K562 (cell line): ENCODE measurements around the gene F13A1. TPM values are rescaled to one million over a fixed set of nuclear protein-coding genes. Genes with fewer than 3 reads are reported as not detected.

Experiments used
- ATAC-seq: fragments of 200-7000 bp; cut with Tn5 transposase; 3 replicates; pipeline ENCODE4 v1.9.1; 2020; ENCODE audit warnings: moderate library complexity
- BruUV-seq: library from RNA; stranded (reverse); fragments of 400-500 nt; replicated peaks from 2 replicates; lab custom pipeline; 2021; lab: Mats Ljungman, UMichigan
- CTCF ChIA-PET: fragments of 300-600 bp; formaldehyde crosslinking; extraction: SDS; loops from one replicate; lab custom pipeline; 2021; ENCODE audit warnings: low intra/inter-chr PET ratio; lab: Yijun Ruan, JAX
- POLR2A ChIA-PET: fragments of 300-600, 350-650 bp; sonication (Branson Sonifier 250); formaldehyde crosslinking; extraction: SDS; loops from one replicate; lab custom pipeline; 2021; ENCODE audit warnings: antibody characterized with exemption, inconsistent platforms; lab: Yijun Ruan, JAX
- DNase-seq, 4 experiments: peaks; one replicate each; pipeline versions ENCODE4 v3.0.0 to v3.0.0-alpha.2; 2011 to 2018; ENCODE audit warnings: low spot score in 3 of 4, mixed read lengths in 3 of 4; ENCODE audit errors: extremely low read depth in 1 of 4
- FAIRE-seq: peaks from 2 replicates; lab custom pipeline; 2011; peaks lifted over from hg19 to GRCh38; lab: Jason Lieb, UNC
- H2AFZ ChIP-seq: 2 replicates; pipeline ENCODE4 v1.6.0; 2011; ENCODE audit warnings: low read depth, low read length, control low read depth, inconsistent platforms
- H3K27ac ChIP-seq: fragments of 200-600 bp; 3 replicates; pipeline ENCODE4 v1.8.0; 2011; ENCODE audit warnings: low read depth, mild to moderate bottlenecking, control low read depth, inconsistent platforms, low read length, moderate library complexity, mixed read lengths; ENCODE audit errors: extremely low read depth
- H3K27me3 ChIP-seq, 2 experiments: fragments of 300-600 bp in 1 of 2; 2 replicates in 1 of 2; 3 replicates in 1 of 2; pipeline versions ENCODE4 v1.6.0 to v1.8.0; 2011; ENCODE audit warnings: inconsistent platforms in 2 of 2, low read length in 2 of 2, mild to moderate bottlenecking in 1 of 2, mixed read lengths in 1 of 2, moderate library complexity in 1 of 2; ENCODE audit not compliant: control insufficient read depth in 2 of 2, insufficient read depth in 2 of 2
- H3K36me3 ChIP-seq: fragments of 300-600 bp; 3 replicates; pipeline ENCODE4 v1.8.0; 2011; ENCODE audit warnings: mild to moderate bottlenecking, low read length, inconsistent platforms; ENCODE audit not compliant: control insufficient read depth, insufficient read depth
- H3K4me1 ChIP-seq, 2 experiments: fragments of 200-600 bp in 1 of 2; replicated peaks in 1 of 2; 2 replicates in 1 of 2; 3 replicates in 1 of 2; pipeline versions ENCODE4 v1.5.1 to v1.8.0; 2011; ENCODE audit warnings: inconsistent platforms in 2 of 2, low read length in 2 of 2, mild to moderate bottlenecking in 1 of 2, mixed read lengths in 1 of 2, moderate library complexity in 1 of 2; ENCODE audit not compliant: control insufficient read depth in 2 of 2, insufficient read depth in 2 of 2
- H3K4me2 ChIP-seq: 2 replicates; pipeline ENCODE4 v1.6.1; 2011; ENCODE audit warnings: low read length, control low read depth, inconsistent platforms, mixed read lengths; ENCODE audit not compliant: insufficient read depth
- H3K4me3 ChIP-seq: fragments of 200-600 bp; sonication (generic), shearing (Covaris generic); 2 replicates; pipeline ENCODE4 v1.5.1; 2016; ENCODE audit warnings: control low read depth, inconsistent platforms
- H3K79me2 ChIP-seq: fragments of 200-600 bp; 3 replicates; pipeline ENCODE4 v1.8.0; 2011; ENCODE audit warnings: low read length, inconsistent platforms; ENCODE audit not compliant: control insufficient read depth, insufficient read depth
- H3K9ac ChIP-seq, 2 experiments: 2 replicates each; pipeline versions ENCODE4 v1.6.0 to v1.6.1; 2011; ENCODE audit warnings: low read depth in 2 of 2, low read length in 2 of 2, control low read depth in 1 of 2, inconsistent platforms in 1 of 2, mild to moderate bottlenecking in 1 of 2, mixed read lengths in 1 of 2; ENCODE audit not compliant: insufficient read depth in 1 of 2
- H3K9me1 ChIP-seq: one replicate; pipeline ENCODE4 v1.6.0; 2011; ENCODE audit warnings: inconsistent platforms, mild to moderate bottlenecking, low read length, moderate library complexity; ENCODE audit not compliant: control insufficient read depth, insufficient read depth
- H3K9me3 ChIP-seq: replicated peaks from 2 replicates; pipeline ENCODE4 v1.5.1; 2011; ENCODE audit warnings: low read depth, low read length, inconsistent platforms; ENCODE audit not compliant: control insufficient read depth, insufficient read depth
- H4K20me1 ChIP-seq: replicated peaks from 2 replicates; pipeline ENCODE4 v1.6.1; 2011; ENCODE audit warnings: low read length, inconsistent platforms, mixed read lengths; ENCODE audit not compliant: control insufficient read depth, insufficient read depth
- KAT2B ChIP-seq: IDR thresholded peaks from one replicate; pipeline ENCODE4 v1.6.1; 2012; ENCODE audit warnings: low read depth, mild to moderate bottlenecking, control low read depth, inconsistent platforms, low read length, moderate library complexity
- MECOM ChIP-seq: fragments of 250-450 bp; sonication (Bioruptor Pico); IDR thresholded peaks from 2 replicates; pipeline ENCODE4 v1.8.0; 2022; ENCODE audit warnings: inconsistent platforms
- OTX1 ChIP-seq: fragments of 450-650 bp; formaldehyde crosslinking; IDR thresholded peaks from 2 replicates; pipeline ENCODE4 v1.4.0; 2022; ENCODE audit warnings: mild to moderate bottlenecking
- RAD21 ChIP-seq, 2 experiments: fragments of 250-450 bp in 1 of 2; fragments of 450-650 bp in 1 of 2; sonication (Bioruptor Pico) in 1 of 2; formaldehyde crosslinking in 1 of 2; IDR thresholded peaks in 1 of 2; conservative IDR thresholded peaks in 1 of 2; 2 replicates each; pipeline versions ENCODE4 v1.4.0 to v1.8.0; 2020 to 2022; ENCODE audit warnings: mild to moderate bottlenecking in 2 of 2, moderate library complexity in 1 of 2
- RB1 ChIP-seq: fragments of 450-650 bp; IDR thresholded peaks from 2 replicates; pipeline ENCODE4 v1.6.1; 2017; ENCODE audit warnings: low read depth, mild to moderate bottlenecking
- RFX1 ChIP-seq: fragments of 450-650 bp; IDR thresholded peaks from 2 replicates; pipeline ENCODE4 v1.6.1; 2016; ENCODE audit warnings: mild to moderate bottlenecking, moderate library complexity
- RFX5 ChIP-seq: IDR thresholded peaks from 2 replicates; pipeline ENCODE4 v1.6.1; 2011; ENCODE audit warnings: low read depth, mild to moderate bottlenecking, improper control_type of control experiment, low read length
- SMC3 ChIP-seq: conservative IDR thresholded peaks from 2 replicates; pipeline ENCODE4 v1.6.1; 2011; ENCODE audit warnings: low read depth, low read length, improper control_type of control experiment; ENCODE audit not compliant: insufficient read depth
- SPI1 ChIP-seq: IDR thresholded peaks from 2 replicates; pipeline ENCODE4 v1.6.1; 2011; ENCODE audit warnings: low read depth, low read length, control low read depth, borderline replicate concordance
- ZBED1 ChIP-seq: IDR thresholded peaks from 2 replicates; pipeline ENCODE4 v1.6.1; 2014
- WGBS: fragments of 100-300 bp; shearing (Covaris generic); methylation state at CpG from one replicate; pipeline ENCODE4 v1.1.6; 2016; ENCODE audit warnings: low coverage, mixed read lengths; ENCODE audit not compliant: insufficient coverage; ENCODE audit errors: missing lambda C conversion rate; 5-methylcytosine and 5-hydroxymethylcytosine counted together
- in situ Hi-C: fragments of 300-500 bp; cut with MboI; formaldehyde crosslinking; loops from 4 replicates; pipeline ENCODE4 v1.15.0; 2018; ENCODE audit warnings: inconsistent platforms, mixed read lengths
- intact Hi-C: fragments of 100-400 bp; cut with micrococcal nuclease; formaldehyde crosslinking; loops from 2 replicates; pipeline ENCODE4 v1.14.2; 2022
- polyA plus RNA-seq, 8 experiments: library from polyadenylated mRNA; depleted of rRNA in 4 of 8; stranded (reverse) in 5 of 8; unstranded in 3 of 8; fragments of >200 nt; fragmentation: Nextera tagmentation in 2 of 8; fragmentation: Illumina TruSeq in 1 of 8; extraction: Ambion mirVana in 2 of 8; extraction: Trizol in 1 of 8; gene quantifications; 2 replicates each; pipeline versions ENCODE4 v1.2.1 to v1.2.3, GENCODE V29; 2011 to 2014; ENCODE audit warnings: inconsistent platforms in 1 of 8, missing spikeins in 1 of 8
- total RNA-seq, 7 experiments: library from RNA; depleted of rRNA in 6 of 7; stranded (reverse); fragments of >200 nt in 6 of 7; fragmentation: Illumina TruSeq in 2 of 7; extraction: Trizol in 2 of 7; gene quantifications; 2 replicates each; pipeline versions ENCODE4 v1.2.1 to v1.2.3, GENCODE V29; 2011 to 2021; ENCODE audit warnings: low replicate concordance in 1 of 7
- TF ChIP-seq, protein P1 (sequence below), 3 experiments: IDR thresholded peaks in 2 of 3; conservative IDR thresholded peaks in 1 of 3; 2 replicates each; pipeline ENCODE4 v1.5.1; 2011 to 2012; ENCODE audit warnings: low read length in 3 of 3, mild to moderate bottlenecking in 3 of 3, control low read depth in 2 of 3, improper control_type of control experiment in 1 of 3, inconsistent platforms in 1 of 3, low read depth in 1 of 3, mixed read lengths in 1 of 3, moderate library complexity in 1 of 3; ENCODE audit not compliant: insufficient read depth in 2 of 3

F13A1 gene
- total and polyA plus RNA-seq, 9 of the 15 experiments (the other 6 are each of a cell fraction or from before 2014, with no cell fraction given) = 0.33 TPM; not detected in 8

DNA sequence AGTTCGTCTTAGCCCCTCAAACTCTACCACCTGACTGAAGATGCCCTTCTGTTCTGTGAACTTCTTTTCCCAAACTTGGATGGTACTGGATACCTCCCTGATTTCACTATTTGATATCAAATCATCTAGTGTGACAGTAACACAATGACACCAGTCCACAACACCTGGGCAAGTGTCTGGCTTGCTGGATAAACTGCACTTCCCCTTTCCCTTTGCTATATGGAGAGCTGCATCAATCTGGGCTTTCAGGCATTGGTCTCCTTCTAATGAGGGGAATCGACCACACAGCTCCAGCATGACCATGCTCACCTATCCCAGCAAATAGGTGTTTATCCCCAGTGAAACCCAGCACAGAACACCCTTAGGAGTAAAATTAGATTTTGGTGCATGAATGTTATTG lies 3.1 kb downstream of the F13A1 start:
- no peak for DNase-seq
- no peak for ATAC-seq
- H3K4me1 ChIP-seq = peaks cover 0 to 3% of the 10 kb centered on the region in 2 experiments; a peak in 1 of 5 replicates
- BruUV-seq = no TSS peak
- TF ChIP-seq ZBED1 (no peak), SPI1 (peak; percentile 69)
- no peak overlapping the region for H3K4me3 ChIP-seq
- intact Hi-C loops (loop anchor here (10.0 kb wide), 1 partner anchor 263 kb away; no protein-coding TSS in a partner anchor), in situ Hi-C loops (no loop called here)
- H3K36me3 ChIP-seq = no peaks in the 10 kb centered on the region
- FAIRE-seq = no peak
- no peak overlapping the region for H3K27ac ChIP-seq
- H3K27me3 ChIP-seq = peaks cover 9 to 13% of the 10 kb centered on the region in 2 experiments; a peak in 3 of 5 replicates
- no peaks in the 10 kb centered on the region for H3K9me3 ChIP-seq
- H3K9ac ChIP-seq = no peak overlapping the region
- ChIA-PET POLR2A (no interaction called here), CTCF (no interaction called here)
- 0% methylated on average over 2 of the region's 2 CpGs for WGBS
- H4K20me1 ChIP-seq = peaks cover 3% of the 10 kb centered on the region; the same call in 1 of the 2 replicates
- no peaks in the 10 kb centered on the region for H3K79me2 ChIP-seq
- H3K9me1 ChIP-seq = no peaks in the 10 kb centered on the region
- H2AFZ ChIP-seq = no peak overlapping the region
- no peak overlapping the region for H3K4me2 ChIP-seq

DNA sequence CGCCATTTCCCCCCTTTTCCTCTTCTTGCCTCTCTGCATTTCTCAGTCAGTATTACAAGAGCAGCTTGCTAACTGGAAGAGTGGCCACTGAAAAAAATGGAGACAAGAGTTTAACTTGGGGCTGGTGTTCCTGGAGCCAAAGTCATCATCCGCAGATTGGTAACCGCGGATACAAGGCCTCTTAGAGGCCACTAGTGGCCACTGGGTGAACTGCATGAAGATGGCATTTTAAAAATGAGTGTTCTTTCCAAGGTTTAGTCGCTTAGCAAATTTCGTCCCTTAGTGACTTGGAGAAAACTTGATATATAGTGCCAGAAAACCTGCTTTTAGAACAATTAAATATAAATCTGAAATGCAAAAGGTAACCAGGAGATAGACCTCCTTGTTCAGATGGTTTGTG lies 4.8 kb downstream of the F13A1 start:
- H3K4me2 ChIP-seq = no peak overlapping the region
- H3K4me1 ChIP-seq = peaks cover 0 to 3% of the 10 kb centered on the region in 2 experiments; a peak in 1 of 5 replicates
- 0% methylated on average over 6 of the region's 6 CpGs for WGBS
- H3K9me1 ChIP-seq = no peaks in the 10 kb centered on the region
- ChIA-PET CTCF (no interaction called here), POLR2A (no interaction called here)
- H4K20me1 ChIP-seq = peaks cover 2% of the 10 kb centered on the region; the same call in 1 of the 2 replicates
- ATAC-seq (peak; percentile 85), FAIRE-seq (peak; percentile 93), DNase-seq (peak; percentile 40 to 69 (median 62))
- no peaks in the 10 kb centered on the region for H3K36me3 ChIP-seq
- in situ Hi-C loops (no loop called here), intact Hi-C loops (loop anchor here (10.0 kb wide), 1 partner anchor 261 kb away; no protein-coding TSS in a partner anchor)
- no peak overlapping the region for H3K4me3 ChIP-seq
- peaks cover 6 to 10% of the 10 kb centered on the region in 2 experiments; a peak in 3 of 5 replicates for H3K27me3 ChIP-seq
- BruUV-seq = no TSS peak
- H3K9ac ChIP-seq = no peak overlapping the region
- no peaks in the 10 kb centered on the region for H3K9me3 ChIP-seq
- no peak overlapping the region for H2AFZ ChIP-seq
- TF ChIP-seq OTX1 (no peak), MECOM (CRISPR knock-in tag) (no peak), RFX1 (peak; percentile 30; the same call in 1 of the 2 replicates), RB1 (0 out of 2 replicates have a peak, but pooled peaks have one; percentile 27), SMC3 (peak; percentile 39; the same call in 1 of the 2 replicates), KAT2B (no peak), RAD21 (CRISPR knock-in tag; conservative IDR thresholded peaks at IDR 0.05 in 1 of 2, IDR thresholded peaks at IDR 0.05 in 1 of 2) (peak; percentile 28 to 64), RFX5 (no peak)
- TF ChIP-seq, protein P1, sequence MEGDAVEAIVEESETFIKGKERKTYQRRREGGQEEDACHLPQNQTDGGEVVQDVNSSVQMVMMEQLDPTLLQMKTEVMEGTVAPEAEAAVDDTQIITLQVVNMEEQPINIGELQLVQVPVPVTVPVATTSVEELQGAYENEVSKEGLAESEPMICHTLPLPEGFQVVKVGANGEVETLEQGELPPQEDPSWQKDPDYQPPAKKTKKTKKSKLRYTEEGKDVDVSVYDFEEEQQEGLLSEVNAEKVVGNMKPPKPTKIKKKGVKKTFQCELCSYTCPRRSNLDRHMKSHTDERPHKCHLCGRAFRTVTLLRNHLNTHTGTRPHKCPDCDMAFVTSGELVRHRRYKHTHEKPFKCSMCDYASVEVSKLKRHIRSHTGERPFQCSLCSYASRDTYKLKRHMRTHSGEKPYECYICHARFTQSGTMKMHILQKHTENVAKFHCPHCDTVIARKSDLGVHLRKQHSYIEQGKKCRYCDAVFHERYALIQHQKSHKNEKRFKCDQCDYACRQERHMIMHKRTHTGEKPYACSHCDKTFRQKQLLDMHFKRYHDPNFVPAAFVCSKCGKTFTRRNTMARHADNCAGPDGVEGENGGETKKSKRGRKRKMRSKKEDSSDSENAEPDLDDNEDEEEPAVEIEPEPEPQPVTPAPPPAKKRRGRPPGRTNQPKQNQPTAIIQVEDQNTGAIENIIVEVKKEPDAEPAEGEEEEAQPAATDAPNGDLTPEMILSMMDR (IDR thresholded peaks at IDR 0.05 in 2 of 3, conservative IDR thresholded peaks at IDR 0.05 in 1 of 3; ENCODE audit: insufficient read depth in 2 of 3, low read depth in 1 of 3, low read length in 3 of 3) = peak; percentile 68 to 88 (median 85)
- no peaks in the 10 kb centered on the region for H3K79me2 ChIP-seq
- H3K27ac ChIP-seq = no peak overlapping the region
